ENCODE results near the gene EXT2. TPM values are rescaled to one million over a fixed set of nuclear protein-coding genes. Genes with fewer than 3 reads are reported as not detected.

Gene EXT2
- total RNA-seq, 4 donors from 2014 or later = 63.9 to 66.6 (median 65.9) TPM

Other genes starting within 250 kb of the EXT2 start
- gene ALKBH3, start 214.8 kb upstream of the EXT2 start, total RNA-seq = 10 to 100 TPM; 24.0 to 41.3 (median 37.1) TPM
- 100 to 1,000 TPM in 1 of 4 donors, 10 to 100 TPM in 3; 47.0 to 723 (median 71.2) TPM for gene C11orf96, start 153.0 kb upstream of the EXT2 start, total RNA-seq
- not detected for gene ACCSL, start 47.7 kb upstream of the EXT2 start, total RNA-seq
- 10 to 100 TPM in 3 of 4 donors, 1 to 10 TPM in 1; 4.5 to 26.3 (median 17.3) TPM for gene ACCS, start 29.4 kb upstream of the EXT2 start, total RNA-seq
- under 1 TPM in 1 of 4 donors, not detected in 3; 0.31 TPM for gene ALX4, start 214.5 kb downstream of the EXT2 start, total RNA-seq